GM12892 (cell line): ENCODE measurements around the gene PID1.
"Not testable (repeated sequence)": the region's sequence is repeated elsewhere in the genome, so short reads cannot be mapped to it uniquely, and the experiment has no call there.

ENCODE experiments used
- DNase-seq: peaks from one replicate; pipeline ENCODE4 v3.0.0; 2011; ENCODE audit not compliant: insufficient read length
- FAIRE-seq: peaks from 2 replicates; lab custom pipeline; 2011; peaks lifted over from hg19 to GRCh38; lab: Jason Lieb, UNC
- POLR2A ChIP-seq: IDR thresholded peaks from 2 replicates; pipeline ENCODE4 v1.6.1; 2011; ENCODE audit warnings: low read depth, low read length, control low read depth
- POLR2AphosphoS5 ChIP-seq: IDR thresholded peaks from 2 replicates; pipeline ENCODE4 v1.6.1; 2011; ENCODE audit warnings: low read depth, low read length, control low read depth
- TAF1 ChIP-seq: IDR thresholded peaks from 2 replicates; pipeline ENCODE4 v1.6.1; 2011; ENCODE audit warnings: low read depth, mild to moderate bottlenecking, control low read depth, low read length, borderline replicate concordance

Gene PID1

GRCh38 chr2:229202646-229203045 lies 68.4 kb downstream of the PID1 start:
- FAIRE-seq (no peak), DNase-seq (no peak)
- TF ChIP-seq POLR2AphosphoS5 (no peak), TAF1 (no peak), POLR2A (no peak)

GRCh38 chr2:229201521-229201920 lies 69.6 kb downstream of the PID1 start:
- TF ChIP-seq TAF1 (no peak), POLR2A (no peak), POLR2AphosphoS5 (no peak)
- FAIRE-seq (no peak), DNase-seq (no peak)

GRCh38 chr2:229199267-229199666 lies 71.8 kb downstream of the PID1 start:
- FAIRE-seq (no peak), DNase-seq (no peak)
- TF ChIP-seq POLR2A (no peak), TAF1 (no peak), POLR2AphosphoS5 (no peak)

GRCh38 chr2:229196448-229196847 lies 74.6 kb downstream of the PID1 start:
- FAIRE-seq (no peak), DNase-seq (no peak)
- TF ChIP-seq POLR2A (no peak), TAF1 (no peak), POLR2AphosphoS5 (no peak)

- DNase-seq (no peak), FAIRE-seq (peak; percentile 46)
- TF ChIP-seq TAF1 = no peak
- TF ChIP-seq POLR2A = no peak
- TF ChIP-seq POLR2AphosphoS5 = no peak
Measured at GRCh38 chr2:229195346-229195947, 75.6 kb downstream of the PID1 start.

- TF ChIP-seq TAF1 (no peak), POLR2AphosphoS5 (no peak), POLR2A (no peak)
- no peak for FAIRE-seq
- no peak for DNase-seq
Measured at GRCh38 chr2:229193281-229193680, 77.8 kb downstream of the PID1 start.

- TF ChIP-seq POLR2AphosphoS5 (no peak), POLR2A (no peak), TAF1 (no peak)
- no peak for FAIRE-seq
- DNase-seq = no peak
Measured at GRCh38 chr2:229191413-229191812, 79.7 kb downstream of the PID1 start.

- FAIRE-seq, DNase-seq: not testable (repeated sequence)
Measured at GRCh38 chr2:229187123-229187522, 84.0 kb downstream of the PID1 start.

- TF ChIP-seq POLR2AphosphoS5 = no peak
- TF ChIP-seq TAF1 = no peak
- TF ChIP-seq POLR2A = no peak
- no peak for FAIRE-seq
- DNase-seq = no peak
Measured at GRCh38 chr2:229181641-229182040, 89.4 kb downstream of the PID1 start.

- FAIRE-seq (no peak), DNase-seq (no peak)
- TF ChIP-seq POLR2A = no peak
- no peak for TF ChIP-seq TAF1
- no peak for TF ChIP-seq POLR2AphosphoS5
Measured at GRCh38 chr2:229180658-229181057, 90.4 kb downstream of the PID1 start.

GRCh38 chr2:229179628-229180027 lies 91.5 kb downstream of the PID1 start:
- no peak for FAIRE-seq
- DNase-seq = no peak

GRCh38 chr2:229178706-229179105 lies 92.4 kb downstream of the PID1 start:
- no peak for FAIRE-seq
- TF ChIP-seq TAF1 (no peak), POLR2AphosphoS5 (no peak), POLR2A (no peak)
- no peak for DNase-seq

More at GRCh38 chr2:229179628-229180027, 91.5 kb downstream of the PID1 start:
- TF ChIP-seq POLR2AphosphoS5 = no peak
- no peak for TF ChIP-seq POLR2A
- no peak for TF ChIP-seq TAF1

GRCh38 chr2:229178117-229178516 lies 93.0 kb downstream of the PID1 start:
- DNase-seq (no peak), FAIRE-seq (no peak)
- TF ChIP-seq POLR2A (no peak), TAF1 (no peak)

GRCh38 chr2:229176136-229176535 lies 95.0 kb downstream of the PID1 start:
- DNase-seq (no peak), FAIRE-seq (no peak)
- TF ChIP-seq POLR2AphosphoS5 (no peak), POLR2A (no peak), TAF1 (no peak)
